AG04449 (cell line): ENCODE data around the gene TXNDC15.
"Not testable (repeated sequence)": the region's sequence is repeated elsewhere in the genome, so short reads cannot be mapped to it uniquely, and the experiment has no call there.

Experiments
- CTCF ChIA-PET: fragments of 350-600 bp; formaldehyde crosslinking; extraction: SDS; loops from one replicate; lab custom pipeline; 2021; ENCODE audit warnings: antibody characterized with exemption; lab: Yijun Ruan, JAX
- POLR2A ChIA-PET: fragments of 400-600, 350-600 bp; formaldehyde crosslinking; extraction: SDS; loops from one replicate; lab custom pipeline; 2020; ENCODE audit warnings: antibody characterized with exemption, inconsistent platforms; lab: Yijun Ruan, JAX
- DNase-seq: peaks from one replicate; pipeline ENCODE4 v3.0.0-alpha.2; 2010; ENCODE audit warnings: low read depth, low spot score
- H3K4me3 ChIP-seq: 2 replicates; pipeline ENCODE4 v1.5.1; 2011; ENCODE audit warnings: low read depth, mild to moderate bottlenecking, control low read depth, low read length
- CTCF ChIP-seq: IDR thresholded peaks from one replicate; pipeline ENCODE4 v1.5.1; 2011; ENCODE audit warnings: mild to moderate bottlenecking, moderate library complexity, low read length, control low read depth, inconsistent platforms; ENCODE audit not compliant: insufficient read depth; ENCODE audit errors: missing control alignments

TXNDC15 gene

GRCh38 chr5:134874831-134875655 is 872 bp downstream of the TXNDC15 start:
- peak overlapping the region; percentile 93 for H3K4me3 ChIP-seq
- peak; percentile 57 for DNase-seq
- TF ChIP-seq CTCF: no peak
- CTCF ChIA-PET: no interaction called here
- POLR2A ChIA-PET: interaction anchor here (0.9 to 2.2 kb wide), 3 partner anchors 16 to 30 kb away, joined by 4 to 8 read pairs (median 5); partner anchors contain the start of gene PCBD2

- no peak overlapping the region for H3K4me3 ChIP-seq
- ChIA-PET POLR2A (interaction anchor here (0.6 kb wide), 1 partner anchor 13 kb away, joined by 5 read pairs; no protein-coding TSS in a partner anchor), CTCF (no interaction called here)
- no peak for DNase-seq
- no peak for TF ChIP-seq CTCF
Observed at GRCh38 chr5:134877159-134877558, 3.0 kb downstream of the TXNDC15 start.

GRCh38 chr5:134878403-134878802 is 4.2 kb downstream of the TXNDC15 start:
- no peak overlapping the region for H3K4me3 ChIP-seq
- TF ChIP-seq CTCF: no peak
- ChIA-PET CTCF (interaction anchor here (1.0 kb wide), 1 partner anchor 26 kb away, joined by 4 read pairs; the partner anchor contains the start of gene PCBD2), POLR2A (no interaction called here)
- no peak for DNase-seq

- no peak for TF ChIP-seq CTCF
- ChIA-PET CTCF (interaction anchor here (2.4 kb wide), 1 partner anchor 25 kb away, joined by 9 read pairs; the partner anchor contains the start of gene PCBD2), POLR2A (interaction anchor here (0.9 kb wide), 1 partner anchor 34 kb away, joined by 3 read pairs; the partner anchor contains the start of gene C5orf24)
- H3K4me3 ChIP-seq: no peak overlapping the region
- no peak for DNase-seq
Observed at GRCh38 chr5:134879456-134879855, 5.3 kb downstream of the TXNDC15 start.

GRCh38 chr5:134880937-134881336 is 6.8 kb downstream of the TXNDC15 start:
- CTCF ChIA-PET: interaction anchor here (0.6 to 2.4 kb wide), 2 partner anchors 24 to 26 kb away, joined by 3 to 9 read pairs; partner anchors contain the start of gene PCBD2

GRCh38 chr5:134881711-134882110 is 7.5 kb downstream of the TXNDC15 start:
- CTCF ChIA-PET: interaction anchor here (2.4 kb wide), 1 partner anchor 23 kb away, joined by 9 read pairs; the partner anchor contains the start of gene PCBD2
- H3K4me3 ChIP-seq, DNase-seq, POLR2A ChIA-PET: not testable (repeated sequence)

More at GRCh38 chr5:134880937-134881336, 6.8 kb downstream of the TXNDC15 start:
- POLR2A ChIA-PET, H3K4me3 ChIP-seq, DNase-seq: not testable (repeated sequence)

- TF ChIP-seq CTCF: no peak
- no peak for DNase-seq
- ChIA-PET POLR2A (no interaction called here), CTCF (interaction anchor here (3.5 kb wide), 1 partner anchor 17 kb away, joined by 23 read pairs; the partner anchor contains the start of gene PCBD2)
- H3K4me3 ChIP-seq: no peak overlapping the region
Observed at GRCh38 chr5:134887593-134888159, 13.5 kb downstream of the TXNDC15 start.
